Endothelial cell (in vitro differentiated cells): Measurements from ENCODE around the gene PPP2R5D. TPM values are rescaled to one million over a fixed set of nuclear protein-coding genes. Genes with fewer than 3 reads are reported as not detected.

ENCODE experiments used
- DNase-seq: peaks from one replicate; pipeline ENCODE4 v3.0.0; 2021; ENCODE audit warnings: low spot score
- H3K27ac Mint-ChIP-seq: one replicate; pipeline ENCODE4 v1.8.0; 2021; ENCODE audit warnings: mixed read lengths, inconsistent platforms; ENCODE audit not compliant: unreplicated experiment
- H3K27me3 Mint-ChIP-seq: one replicate; pipeline ENCODE4 v1.8.0; 2021; ENCODE audit warnings: mild to moderate bottlenecking, moderate library complexity, mixed read lengths, inconsistent platforms; ENCODE audit not compliant: unreplicated experiment
- H3K36me3 Mint-ChIP-seq: one replicate; pipeline ENCODE4 v1.8.0; 2021; ENCODE audit warnings: mild to moderate bottlenecking, low read depth, mixed read lengths, inconsistent platforms; ENCODE audit not compliant: unreplicated experiment
- H3K4me1 Mint-ChIP-seq: one replicate; pipeline ENCODE4 v1.8.0; 2021; ENCODE audit warnings: mild to moderate bottlenecking, mixed read lengths, inconsistent platforms; ENCODE audit not compliant: unreplicated experiment
- H3K4me3 Mint-ChIP-seq: one replicate; pipeline ENCODE4 v1.8.0; 2021; ENCODE audit warnings: mild to moderate bottlenecking, mixed read lengths, inconsistent platforms; ENCODE audit not compliant: unreplicated experiment
- H3K9me3 Mint-ChIP-seq: one replicate; pipeline ENCODE4 v1.8.0; 2021; ENCODE audit warnings: mixed read lengths, inconsistent platforms; ENCODE audit not compliant: unreplicated experiment
- total RNA-seq: library from RNA; stranded (reverse); fragmentation: NEBNext Ultra II Directional; extraction: Animal tissue kit (Norgen Biotek cat#: 25700); gene quantifications from one replicate; pipeline ENCODE4 v1.2.1, GENCODE V29; 2021; ENCODE audit not compliant: unreplicated experiment
- TF ChIP-seq, protein P1 (sequence below): fragments of 200-600 bp; sonication (generic); IDR thresholded peaks from one replicate; pipeline ENCODE4 v1.5.0; 2021; ENCODE audit warnings: antibody characterized with exemption; ENCODE audit not compliant: unreplicated experiment

Gene PPP2R5D
- total RNA-seq, 1 donor from 2014 or later: 58.0 TPM

DNA sequence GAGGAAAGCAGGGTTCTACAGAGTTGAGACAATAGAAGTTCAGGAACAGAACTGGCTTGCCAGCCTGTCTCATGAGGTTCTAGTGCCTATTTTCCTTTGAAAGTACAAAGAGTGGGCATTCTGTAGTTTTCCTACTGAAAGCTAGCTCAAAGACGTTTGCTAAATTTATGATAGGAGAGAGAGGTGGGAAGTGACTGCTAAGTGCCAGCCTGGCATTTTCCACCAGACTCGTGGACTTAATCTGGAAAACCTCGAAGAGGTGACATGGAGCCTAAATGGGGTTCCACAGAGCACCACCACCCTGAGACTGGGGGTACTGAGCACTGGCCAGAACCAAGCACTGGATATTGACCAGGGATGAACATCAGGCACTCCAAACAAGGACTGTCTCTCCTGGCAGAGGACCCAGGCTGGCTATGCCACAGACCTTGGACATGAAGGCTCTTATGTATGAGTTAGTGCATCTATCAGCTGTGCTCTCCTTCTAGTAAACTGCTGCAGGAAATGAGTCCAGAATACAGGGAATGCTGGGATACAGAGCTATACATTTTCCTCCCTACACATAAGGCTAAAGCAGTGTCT lies 12.5 kb upstream of the PPP2R5D start:
- Mint-ChIP-seq H3K27ac (no peak overlapping the region), H3K27me3 (peaks cover 2% of the 10 kb centered on the region), H3K36me3 (peaks cover 2% of the 10 kb centered on the region), H3K9me3 (no peaks in the 10 kb centered on the region), H3K4me3 (no peak overlapping the region), H3K4me1 (peaks cover 8% of the 10 kb centered on the region)
- DNase-seq: no peak
- TF ChIP-seq, protein P1, sequence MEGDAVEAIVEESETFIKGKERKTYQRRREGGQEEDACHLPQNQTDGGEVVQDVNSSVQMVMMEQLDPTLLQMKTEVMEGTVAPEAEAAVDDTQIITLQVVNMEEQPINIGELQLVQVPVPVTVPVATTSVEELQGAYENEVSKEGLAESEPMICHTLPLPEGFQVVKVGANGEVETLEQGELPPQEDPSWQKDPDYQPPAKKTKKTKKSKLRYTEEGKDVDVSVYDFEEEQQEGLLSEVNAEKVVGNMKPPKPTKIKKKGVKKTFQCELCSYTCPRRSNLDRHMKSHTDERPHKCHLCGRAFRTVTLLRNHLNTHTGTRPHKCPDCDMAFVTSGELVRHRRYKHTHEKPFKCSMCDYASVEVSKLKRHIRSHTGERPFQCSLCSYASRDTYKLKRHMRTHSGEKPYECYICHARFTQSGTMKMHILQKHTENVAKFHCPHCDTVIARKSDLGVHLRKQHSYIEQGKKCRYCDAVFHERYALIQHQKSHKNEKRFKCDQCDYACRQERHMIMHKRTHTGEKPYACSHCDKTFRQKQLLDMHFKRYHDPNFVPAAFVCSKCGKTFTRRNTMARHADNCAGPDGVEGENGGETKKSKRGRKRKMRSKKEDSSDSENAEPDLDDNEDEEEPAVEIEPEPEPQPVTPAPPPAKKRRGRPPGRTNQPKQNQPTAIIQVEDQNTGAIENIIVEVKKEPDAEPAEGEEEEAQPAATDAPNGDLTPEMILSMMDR: no peak

DNA sequence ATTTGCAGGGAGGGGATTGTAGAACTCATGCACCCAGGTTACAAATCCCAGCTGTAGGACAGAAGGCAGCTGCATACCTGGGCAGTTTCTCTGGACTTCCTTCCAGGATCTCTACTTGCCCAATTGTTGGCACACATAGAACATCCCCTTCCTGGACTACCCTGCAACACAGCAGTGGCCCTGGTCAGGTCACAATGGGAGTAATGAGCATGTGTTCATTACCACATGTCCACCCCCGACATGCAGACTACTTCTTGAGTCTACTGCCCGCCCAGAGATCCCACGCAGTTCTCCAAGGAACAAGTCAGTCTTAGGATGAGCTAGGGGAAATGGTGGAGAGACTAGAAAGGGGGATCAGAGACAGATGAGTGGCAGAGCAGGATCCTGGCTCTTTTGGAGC lies 10.4 kb upstream of the PPP2R5D start:
- no peak for DNase-seq
- H3K9me3 Mint-ChIP-seq: no peaks in the 10 kb centered on the region
- peaks cover 14% of the 10 kb centered on the region for H3K4me1 Mint-ChIP-seq
- H3K27ac Mint-ChIP-seq: no peak overlapping the region
- peaks cover 8% of the 10 kb centered on the region for H3K27me3 Mint-ChIP-seq
- H3K36me3 Mint-ChIP-seq: peaks cover 3% of the 10 kb centered on the region
- H3K4me3 Mint-ChIP-seq: no peak overlapping the region
- TF ChIP-seq, protein P1: no peak

DNA sequence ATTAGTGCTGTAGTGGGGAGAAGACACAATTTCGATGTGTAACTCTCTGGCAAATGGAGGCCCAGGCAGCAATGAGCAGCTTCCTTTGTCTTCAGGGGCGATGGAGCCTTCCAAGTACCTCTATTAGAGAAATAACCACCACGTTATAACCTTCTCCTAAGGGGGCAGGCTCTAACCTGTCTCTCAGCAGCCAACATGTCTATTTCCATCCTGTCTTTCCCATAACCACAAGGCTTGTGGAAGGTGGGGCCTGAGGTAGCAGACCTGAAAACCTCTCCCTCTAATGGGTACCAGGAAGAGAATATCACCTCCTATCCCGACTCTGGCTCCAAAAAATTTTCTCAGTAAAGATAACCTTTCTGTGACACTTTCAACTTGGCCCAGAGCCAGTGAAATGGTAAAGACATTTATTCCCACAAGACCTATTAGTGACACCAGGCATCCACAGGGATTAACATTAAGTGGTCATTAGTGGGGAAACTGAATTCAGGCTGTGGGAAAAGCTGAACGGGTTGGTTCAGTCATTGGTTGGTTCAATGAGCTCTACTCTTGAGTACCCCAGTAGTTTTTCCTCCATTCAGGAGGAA lies 9.4 kb upstream of the PPP2R5D start:
- Mint-ChIP-seq H3K9me3 (no peaks in the 10 kb centered on the region), H3K27me3 (peaks cover 12% of the 10 kb centered on the region), H3K36me3 (peaks cover 9% of the 10 kb centered on the region), H3K4me1 (peaks cover 25% of the 10 kb centered on the region), H3K27ac (no peak overlapping the region), H3K4me3 (no peak overlapping the region)
- TF ChIP-seq, protein P1: no peak
- no peak for DNase-seq

DNA sequence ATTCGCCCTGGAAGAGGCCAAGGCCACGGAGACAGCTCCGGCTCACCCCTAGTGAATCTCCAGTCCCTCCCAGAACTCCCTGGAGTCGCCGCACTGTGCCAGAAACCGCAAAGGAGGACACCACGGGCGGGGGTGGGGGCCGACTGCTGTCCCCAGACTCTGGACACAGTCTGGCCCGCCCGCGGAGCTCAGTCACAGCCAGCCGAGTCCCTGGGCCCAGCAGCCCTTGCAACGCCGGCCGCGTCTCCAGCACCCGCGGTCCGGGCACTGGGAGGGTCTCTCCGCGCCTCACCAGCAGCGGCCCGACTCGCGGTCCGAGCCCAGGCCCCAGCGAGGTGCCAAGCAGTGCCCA lies 5.9 kb upstream of the PPP2R5D start:
- Mint-ChIP-seq H3K4me1 (peaks cover 28% of the 10 kb centered on the region), H3K27me3 (peaks cover 14% of the 10 kb centered on the region), H3K9me3 (no peaks in the 10 kb centered on the region), H3K36me3 (peaks cover 9% of the 10 kb centered on the region), H3K27ac (no peak overlapping the region), H3K4me3 (peak overlapping the region; percentile 93)
- no peak for DNase-seq
- TF ChIP-seq, protein P1: no peak

DNA sequence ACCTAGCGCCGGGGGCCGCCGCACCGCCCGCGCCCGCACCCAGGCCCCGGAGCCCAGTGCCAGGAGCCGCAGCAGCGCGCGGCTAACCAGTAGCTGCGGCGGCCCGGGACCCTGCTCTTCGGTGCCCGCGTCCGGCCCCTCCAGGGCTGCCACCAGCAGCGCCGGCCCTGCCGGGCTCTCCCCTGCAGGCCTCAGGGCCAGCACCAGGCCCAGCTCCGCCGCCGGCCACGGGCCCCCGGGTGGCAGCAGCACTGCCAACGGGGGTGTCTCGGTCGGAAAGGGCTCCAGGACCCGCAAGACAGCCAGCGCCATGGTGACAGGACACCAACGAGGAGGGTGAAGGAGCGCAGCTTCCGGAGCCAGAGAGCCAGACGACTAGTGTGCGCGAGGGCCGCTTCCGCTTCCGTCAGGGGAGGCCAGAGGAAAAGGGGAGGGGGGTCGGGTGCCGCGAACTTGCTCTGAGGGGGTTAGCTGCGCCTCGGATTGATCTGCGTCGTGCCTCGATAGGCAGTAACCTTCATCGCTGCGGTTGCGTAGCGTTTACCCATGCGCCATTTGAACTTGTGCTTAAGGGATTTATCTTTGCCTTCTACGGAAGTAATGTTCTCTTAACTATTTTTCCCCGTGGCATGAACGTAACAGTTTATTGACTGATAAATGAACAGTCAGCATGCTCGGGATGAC lies 5.4 kb upstream of the PPP2R5D start, which contains the start of gene PEX6:
Gene PEX6 (minus strand): TSS at position 343 of the 684 bp plus-strand sequence. CDS start 31 bp downstream, at position 312.
- Mint-ChIP-seq H3K9me3 (no peaks in the 10 kb centered on the region), H3K27ac (peak within 1 kb of the TSS; percentile 88), H3K27me3 (peaks cover 14% of the 10 kb centered on the region), H3K4me1 (peaks cover 30% of the 10 kb centered on the region), H3K4me3 (peak within 1 kb of the TSS; percentile 93), H3K36me3 (peaks cover 9% of the 10 kb centered on the region)
- TF ChIP-seq, protein P1: no peak
- peak; percentile 85 for DNase-seq
